B cell (primary cell): ENCODE measurements around the gene POLR3GL. TPM values are rescaled to one million over a fixed set of nuclear protein-coding genes. Genes with fewer than 3 reads are reported as not detected.

ENCODE experiments used
- ATAC-seq: fragments of 200-7000 bp; cut with Tn5 transposase; one replicate; pipeline ENCODE4 v1.10.0; 2021; ENCODE audit warnings: low read depth, mild to moderate bottlenecking, moderate number of reproducible peaks, moderate library complexity
- CTCF ChIA-PET: fragments of 350-600 bp; sonication (Branson Sonifier 250); formaldehyde crosslinking; loops from one replicate; lab custom pipeline; 2021; ENCODE audit warnings: antibody characterized with exemption, inconsistent platforms; lab: Charles Lee
- POLR2A ChIA-PET: fragments of 350-600 bp; sonication (Branson Sonifier 250); formaldehyde crosslinking; loops from one replicate; lab custom pipeline; 2021; ENCODE audit warnings: antibody characterized with exemption; lab: Charles Lee
- DNase-seq: peaks from one replicate; pipeline ENCODE4 v3.0.0; 2013
- H2AFZ ChIP-seq: 2 replicates; pipeline ENCODE4 v1.6.1; 2012; ENCODE audit warnings: mild to moderate bottlenecking, low read depth, low read length; ENCODE audit not compliant: insufficient read depth, poor library complexity, severe bottlenecking
- H3K27ac ChIP-seq, 2 donors: 1 replicate in 1 of 2; 2 replicates in 1 of 2; pipeline ENCODE4 v1.5.1; 2012 to 2013; ENCODE audit warnings: low read length in 2 of 2, mild to moderate bottlenecking in 2 of 2, moderate library complexity in 1 of 2
- H3K27me3 ChIP-seq, 4 experiments: fragments of 200-600 bp in 1 of 4; sonication (generic) in 1 of 4; replicated peaks in 1 of 4; 1 replicate in 2 of 4; 2 replicates in 2 of 4; pipeline versions ENCODE4 v1.6.1 to v1.7.0; 2013 to 2016; ENCODE audit warnings: low read length in 3 of 4, mild to moderate bottlenecking in 2 of 4, mixed read lengths in 1 of 4, moderate library complexity in 1 of 4; ENCODE audit not compliant: insufficient read depth in 4 of 4, control insufficient read depth in 3 of 4; ENCODE audit errors: control extremely low read depth in 1 of 4
- H3K36me3 ChIP-seq, 2 experiments: replicated peaks in 1 of 2; 1 replicate in 1 of 2; 2 replicates in 1 of 2; pipeline versions ENCODE4 v1.6.1 to v1.7.1; 2013; ENCODE audit warnings: low read length in 1 of 2; ENCODE audit not compliant: insufficient read depth in 2 of 2, control insufficient read depth in 1 of 2; ENCODE audit errors: control extremely low read depth in 1 of 2, extremely low read depth in 1 of 2
- H3K4me1 ChIP-seq, 2 donors: fragments of 200-600 bp in 1 of 2; sonication (generic) in 1 of 2; 1 replicate in 1 of 2; 2 replicates in 1 of 2; pipeline versions ENCODE4 v1.5.1 to v1.6.1; 2013 to 2017; ENCODE audit warnings: low read length in 2 of 2; ENCODE audit not compliant: control insufficient read depth in 2 of 2, insufficient read depth in 2 of 2
- H3K4me2 ChIP-seq: replicated peaks from 2 replicates; pipeline ENCODE3; 2012; ENCODE audit warnings: mild to moderate bottlenecking, low read depth, low read length; ENCODE audit not compliant: poor library complexity, severe bottlenecking
- H3K4me3 ChIP-seq, 5 experiments: fragments of 200-600 bp in 1 of 5; sonication (generic) in 1 of 5; 1 replicate in 3 of 5; 2 replicates in 2 of 5; pipeline versions ENCODE4 v1.5.1 to v1.7.0; 2011 to 2016; ENCODE audit warnings: low read length in 4 of 5, mild to moderate bottlenecking in 4 of 5, low read depth in 2 of 5, control low read depth in 1 of 5, moderate library complexity in 1 of 5; ENCODE audit not compliant: insufficient read depth in 1 of 5; ENCODE audit errors: control extremely low read depth in 1 of 5, extremely low read depth in 1 of 5
- H3K79me2 ChIP-seq: fragments of 200-600 bp; sonication (generic); one replicate; pipeline ENCODE4 v1.6.0; 2016; ENCODE audit warnings: low read length; ENCODE audit not compliant: control insufficient read depth, insufficient read depth
- H3K9ac ChIP-seq: fragments of 200-600 bp; sonication (generic); 2 replicates; pipeline ENCODE4 v1.6.1; 2017; ENCODE audit warnings: mild to moderate bottlenecking, low read length, moderate library complexity
- H3K9me3 ChIP-seq, 3 donors: one replicate each; pipeline versions ENCODE4 v1.6.1 to v1.7.1; 2013; ENCODE audit warnings: low read length in 2 of 3; ENCODE audit not compliant: control insufficient read depth in 2 of 3, insufficient read depth in 1 of 3; ENCODE audit errors: control extremely low read depth in 1 of 3
- H4K20me1 ChIP-seq: 2 replicates; pipeline ENCODE4 v1.6.0; 2012; ENCODE audit warnings: mild to moderate bottlenecking, low read length; ENCODE audit not compliant: insufficient read depth, control insufficient read depth, poor library complexity, severe bottlenecking
- H3K27ac Mint-ChIP-seq: one replicate; pipeline ENCODE4 v1.8.0; 2021; ENCODE audit warnings: mixed read lengths
- H3K27me3 Mint-ChIP-seq: one replicate; pipeline ENCODE4 v1.8.0; 2021; ENCODE audit warnings: mixed read lengths
- H3K4me1 Mint-ChIP-seq: one replicate; pipeline ENCODE4 v1.8.0; 2021; ENCODE audit warnings: mixed read lengths
- H3K4me3 Mint-ChIP-seq: one replicate; pipeline ENCODE4 v1.8.0; 2021; ENCODE audit warnings: mixed read lengths
- H3K9me3 Mint-ChIP-seq: one replicate; pipeline ENCODE4 v1.8.0; 2022; ENCODE audit warnings: mixed read lengths; ENCODE audit not compliant: insufficient read depth
- EZH2 ChIP-seq: IDR thresholded peaks from 2 replicates; pipeline ENCODE4 v1.6.1; 2012; ENCODE audit warnings: borderline replicate concordance, low read depth, mild to moderate bottlenecking, moderate library complexity, low read length; ENCODE audit not compliant: insufficient read depth, poor library complexity, severe bottlenecking
- WGBS: methylation state at CpG from one replicate; pipeline ENCODE4 v1.1.5; 2013; ENCODE audit warnings: missing lambda C conversion rate; ENCODE audit not compliant: insufficient coverage; 5-methylcytosine and 5-hydroxymethylcytosine counted together
- intact Hi-C: fragments of 100-400 bp; cut with micrococcal nuclease; formaldehyde crosslinking; loops from one replicate; pipeline ENCODE4 v1.10.0; 2022
- polyA plus RNA-seq: library from polyadenylated mRNA; depleted of rRNA; stranded (reverse); fragments of >200 nt; gene quantifications from 2 replicates; pipeline ENCODE4 v1.2.3, GENCODE V29; 2012
- total RNA-seq, 2 donors: library from RNA; stranded (reverse); fragments of 120-200 nt in 1 of 2; gene quantifications; 1 replicate in 1 of 2; 2 replicates in 1 of 2; pipeline versions ENCODE4 v1.2.3 to v1.2.4, GENCODE V29; 2013 to 2022
- TF ChIP-seq, protein P1 (sequence below): fragments of 200-600 bp; IDR thresholded peaks from one replicate; pipeline ENCODE4 v1.8.0; 2022; ENCODE audit warnings: antibody characterized with exemption, mild to moderate bottlenecking

The POLR3GL gene
- total and polyA plus RNA-seq, 2 donors (not counting 1 experiment from before 2014, with no cell fraction given): 17.6 to 33.3 TPM

DNA sequence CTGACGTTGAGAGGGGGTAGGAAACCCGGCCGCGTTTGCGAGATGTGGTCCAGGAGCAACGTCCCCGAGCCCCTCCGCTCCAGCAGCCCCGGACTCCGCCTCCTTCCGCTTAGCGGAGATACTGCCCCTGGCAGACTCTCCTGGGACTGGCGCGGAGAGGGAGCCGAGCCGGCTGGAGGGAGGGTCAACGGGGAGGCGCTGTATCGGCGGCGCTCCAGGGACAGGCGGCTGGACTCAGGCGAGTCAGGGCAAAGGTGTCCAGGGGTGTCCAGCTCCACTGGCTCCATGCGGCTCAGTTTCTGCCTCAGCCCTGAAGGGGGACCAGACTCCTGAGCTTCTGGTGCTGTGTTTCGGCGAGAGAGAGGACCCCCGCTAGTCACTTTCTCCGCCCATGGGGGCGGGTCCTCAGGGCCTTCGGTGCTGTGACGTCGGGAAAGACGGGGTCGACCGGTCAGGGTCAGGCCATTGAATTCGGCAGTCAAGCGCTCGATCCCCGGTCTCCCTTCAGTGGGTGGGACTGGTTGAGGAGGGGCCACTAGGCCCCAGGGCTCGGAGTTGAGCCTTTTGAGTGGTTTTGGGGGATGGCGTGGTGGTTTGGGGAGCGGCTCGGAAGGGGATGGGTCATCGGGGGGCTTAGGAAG is 3.9 kb upstream of the POLR3GL start:
- intact Hi-C loops: no loop called here
- Mint-ChIP-seq H3K27ac (peak overlapping the region; percentile 84), H3K4me3 (peak overlapping the region; percentile 99), H3K9me3 (no peaks in the 10 kb centered on the region), H3K4me1 (peaks cover 86% of the 10 kb centered on the region), H3K27me3 (no peaks in the 10 kb centered on the region)
- peaks cover 62 to 82% of the 10 kb centered on the region in 2 donors for H3K4me1 ChIP-seq
- H3K27ac ChIP-seq: peak overlapping the region in 1 of 2 donors; percentile 57
- H3K27me3 ChIP-seq: no peaks in the 10 kb centered on the region
- peaks cover 58% of the 10 kb centered on the region for H3K79me2 ChIP-seq
- TF ChIP-seq, protein P1, sequence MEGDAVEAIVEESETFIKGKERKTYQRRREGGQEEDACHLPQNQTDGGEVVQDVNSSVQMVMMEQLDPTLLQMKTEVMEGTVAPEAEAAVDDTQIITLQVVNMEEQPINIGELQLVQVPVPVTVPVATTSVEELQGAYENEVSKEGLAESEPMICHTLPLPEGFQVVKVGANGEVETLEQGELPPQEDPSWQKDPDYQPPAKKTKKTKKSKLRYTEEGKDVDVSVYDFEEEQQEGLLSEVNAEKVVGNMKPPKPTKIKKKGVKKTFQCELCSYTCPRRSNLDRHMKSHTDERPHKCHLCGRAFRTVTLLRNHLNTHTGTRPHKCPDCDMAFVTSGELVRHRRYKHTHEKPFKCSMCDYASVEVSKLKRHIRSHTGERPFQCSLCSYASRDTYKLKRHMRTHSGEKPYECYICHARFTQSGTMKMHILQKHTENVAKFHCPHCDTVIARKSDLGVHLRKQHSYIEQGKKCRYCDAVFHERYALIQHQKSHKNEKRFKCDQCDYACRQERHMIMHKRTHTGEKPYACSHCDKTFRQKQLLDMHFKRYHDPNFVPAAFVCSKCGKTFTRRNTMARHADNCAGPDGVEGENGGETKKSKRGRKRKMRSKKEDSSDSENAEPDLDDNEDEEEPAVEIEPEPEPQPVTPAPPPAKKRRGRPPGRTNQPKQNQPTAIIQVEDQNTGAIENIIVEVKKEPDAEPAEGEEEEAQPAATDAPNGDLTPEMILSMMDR: peak; percentile 12
- TF ChIP-seq EZH2: no peak
- H3K36me3 ChIP-seq: no peaks in the 10 kb centered on the region
- H3K9ac ChIP-seq: peak overlapping the region; percentile 77
- peak; percentile 67 for DNase-seq
- H4K20me1 ChIP-seq: peaks cover 1% of the 10 kb centered on the region
- no peaks in the 10 kb centered on the region for H3K9me3 ChIP-seq
- peak; percentile 8 for ATAC-seq
- H2AFZ ChIP-seq: peak overlapping the region; percentile 89
- peak overlapping the region; percentile 61 to 86 (median 72) for H3K4me3 ChIP-seq
- peak overlapping the region; percentile 89 for H3K4me2 ChIP-seq
- CTCF ChIA-PET: interaction anchor here (2.3 to 4.4 kb wide), 2 partner anchors 18 to 33 kb away, joined by 7 to 34 read pairs; partner anchors contain the start of gene RBM8A
- POLR2A ChIA-PET: interaction anchor here (1.1 to 1.2 kb wide), 2 partner anchors 33 to 42 kb away, joined by 3 to 5 read pairs; partner anchors contain the start of genes PEX11B and RBM8A
- under 1% methylated on average over 39 of the region's 44 CpGs for WGBS

- Histone ChIP-seq H3K4me2 (peak overlapping the region; percentile 89), H3K9me3 (no peaks in the 10 kb centered on the region), H3K36me3 (no peaks in the 10 kb centered on the region), H3K4me1 (peaks cover 57 to 78% of the 10 kb centered on the region in 2 donors), H2AFZ (peak overlapping the region; percentile 89), H3K27me3 (no peaks in the 10 kb centered on the region), H3K27ac (peak overlapping the region in 1 of 2 donors; percentile 57), H3K9ac (peak overlapping the region; percentile 77), H4K20me1 (no peaks in the 10 kb centered on the region), H3K79me2 (peaks cover 57% of the 10 kb centered on the region), H3K4me3 (peak overlapping the region; percentile 61 to 86 (median 72))
- CTCF ChIA-PET: interaction anchor here (2.3 to 4.4 kb wide), 2 partner anchors 17 to 34 kb away, joined by 7 to 34 read pairs; partner anchors contain the start of gene RBM8A
- H3K9me3 Mint-ChIP-seq: no peaks in the 10 kb centered on the region
- H3K27ac Mint-ChIP-seq: peak overlapping the region; percentile 84
- POLR2A ChIA-PET: interaction anchor here (1.1 to 1.5 kb wide), 2 partner anchors 42 to 102 kb away, joined by 3 to 4 read pairs; partner anchors contain the start of genes PEX11B and PIAS3
- H3K4me3 Mint-ChIP-seq: peak overlapping the region; percentile 99
- peaks cover 81% of the 10 kb centered on the region for H3K4me1 Mint-ChIP-seq
- intact Hi-C loops: no loop called here
- under 1% methylated on average over 13 of the region's 22 CpGs for WGBS
- no peak for ATAC-seq
- no peaks in the 10 kb centered on the region for H3K27me3 Mint-ChIP-seq
- no peak for TF ChIP-seq EZH2
- TF ChIP-seq, protein P1: no peak
- peak; percentile 45 for DNase-seq
These were observed 3.4 kb upstream of the POLR3GL start for GRCh38 chr1:145961109-145961424.
